ENCODE results near the gene LMX1A.

- no peak for TF ChIP-seq CTCF (IDR thresholded peaks at IDR 0.05; ENCODE audit: low read depth, low read length)
- no peak for TF ChIP-seq POLR2A (IDR thresholded peaks at IDR 0.05; ENCODE audit: extremely low read depth, insufficient read length)
- no peak for TF ChIP-seq MYC (IDR thresholded peaks at IDR 0.05; ENCODE audit: low read depth, low read length)
Observed at GRCh38 chr1:165179306-165179705, 177.2 kb downstream of the LMX1A start.

Data from NB4 (cell line).